HG02885 (cell line): Measurements from ENCODE around the gene DDX20.
A peak's percentile ranks its signal among the peaks of the same experiment; 100 is the strongest.
"Not testable (repeated sequence)": the region's sequence is repeated elsewhere in the genome, so short reads cannot be mapped to it uniquely, and the experiment has no call there.

ENCODE experiments used
- ATAC-seq: cut with Tn5 transposase; IDR thresholded peaks from one replicate; pipeline ENCODE4 v1.9.1; 2021; ENCODE audit warnings: mild to moderate bottlenecking; ENCODE audit not compliant: unreplicated experiment, poor library complexity

The DDX20 gene

GRCh38 chr1:111731956-111732355, 23.7 kb upstream of the DDX20 start:
- ATAC-seq, result no peak

- ATAC-seq, result no peak
Measured at GRCh38 chr1:111732718-111733117, 23.0 kb upstream of the DDX20 start.

GRCh38 chr1:111733183-111733991, 22.3 kb upstream of the DDX20 start:
- no peak for ATAC-seq

- ATAC-seq, result no peak
Measured at GRCh38 chr1:111733992-111734341, 21.7 kb upstream of the DDX20 start.

GRCh38 chr1:111734426-111734825, 21.3 kb upstream of the DDX20 start:
- ATAC-seq, result no peak

- no peak for ATAC-seq
Measured at GRCh38 chr1:111734856-111735255, 20.8 kb upstream of the DDX20 start.

- no peak for ATAC-seq
Measured at GRCh38 chr1:111735321-111735720, 20.4 kb upstream of the DDX20 start.

- ATAC-seq, result no peak
Measured at GRCh38 chr1:111735858-111736544, 19.7 kb upstream of the DDX20 start.

GRCh38 chr1:111736548-111737215, 19.0 kb upstream of the DDX20 start:
- no peak for ATAC-seq

GRCh38 chr1:111737216-111738132, 18.2 kb upstream of the DDX20 start:
- ATAC-seq, result no peak

GRCh38 chr1:111738133-111738435, 17.6 kb upstream of the DDX20 start:
- no peak for ATAC-seq

- ATAC-seq, result peak; percentile 42
Measured at GRCh38 chr1:111738436-111739193, 17.1 kb upstream of the DDX20 start.

- ATAC-seq, result peak; percentile 91
Measured at GRCh38 chr1:111739194-111739924, 16.3 kb upstream of the DDX20 start, which contains the start of gene INKA2. Gene INKA2 (minus strand): TSS chr1:111739395. CDS start chr1:111739242, 153 bp downstream.

- ATAC-seq, result no peak
Measured at GRCh38 chr1:111739925-111740765, 15.6 kb upstream of the DDX20 start.

GRCh38 chr1:111742292-111742691, 13.4 kb upstream of the DDX20 start:
- ATAC-seq, result not testable (repeated sequence)

GRCh38 chr1:111742938-111743549, 12.7 kb upstream of the DDX20 start:
- no peak for ATAC-seq

GRCh38 chr1:111743679-111744101, 12.0 kb upstream of the DDX20 start:
- no peak for ATAC-seq
